Measurements from ENCODE around the gene TCP1. TPM values are rescaled to one million over a fixed set of nuclear protein-coding genes. Genes with fewer than 3 reads are reported as not detected.

TCP1 gene
- total and polyA plus RNA-seq, 2 of the 13 experiments (the other 11 are each of a cell fraction or from before 2014, with no cell fraction given) = 116 to 553 TPM

GRCh38 chr6:159790149-159790955, 950 bp upstream of the TCP1 start, which contains the start of gene MRPL18 (continued):
- TF ChIP-seq JUNB (CRISPR knock-in tag; IDR thresholded peaks at IDR 0.05; ENCODE audit: borderline replicate concordance) = no peak
- TF ChIP-seq, protein P1, sequence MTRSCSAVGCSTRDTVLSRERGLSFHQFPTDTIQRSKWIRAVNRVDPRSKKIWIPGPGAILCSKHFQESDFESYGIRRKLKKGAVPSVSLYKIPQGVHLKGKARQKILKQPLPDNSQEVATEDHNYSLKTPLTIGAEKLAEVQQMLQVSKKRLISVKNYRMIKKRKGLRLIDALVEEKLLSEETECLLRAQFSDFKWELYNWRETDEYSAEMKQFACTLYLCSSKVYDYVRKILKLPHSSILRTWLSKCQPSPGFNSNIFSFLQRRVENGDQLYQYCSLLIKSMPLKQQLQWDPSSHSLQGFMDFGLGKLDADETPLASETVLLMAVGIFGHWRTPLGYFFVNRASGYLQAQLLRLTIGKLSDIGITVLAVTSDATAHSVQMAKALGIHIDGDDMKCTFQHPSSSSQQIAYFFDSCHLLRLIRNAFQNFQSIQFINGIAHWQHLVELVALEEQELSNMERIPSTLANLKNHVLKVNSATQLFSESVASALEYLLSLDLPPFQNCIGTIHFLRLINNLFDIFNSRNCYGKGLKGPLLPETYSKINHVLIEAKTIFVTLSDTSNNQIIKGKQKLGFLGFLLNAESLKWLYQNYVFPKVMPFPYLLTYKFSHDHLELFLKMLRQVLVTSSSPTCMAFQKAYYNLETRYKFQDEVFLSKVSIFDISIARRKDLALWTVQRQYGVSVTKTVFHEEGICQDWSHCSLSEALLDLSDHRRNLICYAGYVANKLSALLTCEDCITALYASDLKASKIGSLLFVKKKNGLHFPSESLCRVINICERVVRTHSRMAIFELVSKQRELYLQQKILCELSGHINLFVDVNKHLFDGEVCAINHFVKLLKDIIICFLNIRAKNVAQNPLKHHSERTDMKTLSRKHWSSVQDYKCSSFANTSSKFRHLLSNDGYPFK (CRISPR knock-in tag; IDR thresholded peaks at IDR 0.05; ENCODE audit: borderline replicate concordance) = no peak
- TF ChIP-seq ZNF230 (CRISPR knock-in tag; IDR thresholded peaks at IDR 0.05) = no peak
- TF ChIP-seq, protein P2, sequence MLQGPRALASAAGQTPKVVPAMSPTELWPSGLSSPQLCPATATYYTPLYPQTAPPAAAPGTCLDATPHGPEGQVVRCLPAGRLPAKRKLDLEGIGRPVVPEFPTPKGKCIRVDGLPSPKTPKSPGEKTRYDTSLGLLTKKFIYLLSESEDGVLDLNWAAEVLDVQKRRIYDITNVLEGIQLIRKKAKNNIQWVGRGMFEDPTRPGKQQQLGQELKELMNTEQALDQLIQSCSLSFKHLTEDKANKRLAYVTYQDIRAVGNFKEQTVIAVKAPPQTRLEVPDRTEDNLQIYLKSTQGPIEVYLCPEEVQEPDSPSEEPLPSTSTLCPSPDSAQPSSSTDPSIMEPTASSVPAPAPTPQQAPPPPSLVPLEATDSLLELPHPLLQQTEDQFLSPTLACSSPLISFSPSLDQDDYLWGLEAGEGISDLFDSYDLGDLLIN (CRISPR knock-in tag; IDR thresholded peaks at IDR 0.05; ENCODE audit: borderline replicate concordance) = no peak
- peak; percentile 63; the same call in 1 of the 2 replicates for TF ChIP-seq EEA1 (CRISPR knock-in tag; IDR thresholded peaks at IDR 0.05; ENCODE audit: borderline replicate concordance)
- TF ChIP-seq AHDC1 (CRISPR knock-in tag; IDR thresholded peaks at IDR 0.05; ENCODE audit: borderline replicate concordance) = no peak
- no peak for TF ChIP-seq ZNF513 (CRISPR knock-in tag; conservative IDR thresholded peaks at IDR 0.05)
- TF ChIP-seq SMARCE1 (IDR thresholded peaks at IDR 0.05; ENCODE audit: borderline replicate concordance) = no peak
- TF ChIP-seq TGIF2 (CRISPR knock-in tag; IDR thresholded peaks at IDR 0.05) = peak; percentile 12; the same call in 1 of the 2 replicates
- TF ChIP-seq RCOR2 (CRISPR knock-in tag; IDR thresholded peaks at IDR 0.05) = no peak
- TF ChIP-seq SRSF1 (optimal IDR thresholded peaks at IDR 0.05; ENCODE audit: low read depth, low read length) = no peak
- TF ChIP-seq SATB2 (CRISPR knock-in tag; IDR thresholded peaks at IDR 0.05) = no peak
- TF ChIP-seq ZNF414 (CRISPR knock-in tag; IDR thresholded peaks at IDR 0.05) = no peak

Measured in HepG2 (cell line).